ENCODE results near the gene PCNX2. TPM values are rescaled to one million over a fixed set of nuclear protein-coding genes. Genes with fewer than 3 reads are reported as not detected.

Gene PCNX2
- total and polyA plus RNA-seq, 2 donors (not counting 1 experiment from before 2014, with no cell fraction given) = 13.0 to 37.8 TPM

- no peak for DNase-seq (ENCODE audit: low read depth in 2 of 2)
- H3K4me3 ChIP-seq (replicated peaks in 1 of 4; ENCODE audit: control extremely low read depth in 1 of 4, insufficient read depth in 1 of 4, low read depth in 3 of 4, low read length in 4 of 4) = no peak overlapping the region
- TF ChIP-seq EZH2 (IDR thresholded peaks at IDR 0.05; ENCODE audit: low read length, missing control alignments) (no peak), CTCF (conservative IDR thresholded peaks at IDR 0.05 in 1 of 2, IDR thresholded peaks at IDR 0.05 in 1 of 2; ENCODE audit: low read depth in 1 of 2, low read length in 2 of 2) (no peak)
Measured at GRCh38 chr1:233157245-233157644, 138.3 kb downstream of the PCNX2 start.

DNA sequence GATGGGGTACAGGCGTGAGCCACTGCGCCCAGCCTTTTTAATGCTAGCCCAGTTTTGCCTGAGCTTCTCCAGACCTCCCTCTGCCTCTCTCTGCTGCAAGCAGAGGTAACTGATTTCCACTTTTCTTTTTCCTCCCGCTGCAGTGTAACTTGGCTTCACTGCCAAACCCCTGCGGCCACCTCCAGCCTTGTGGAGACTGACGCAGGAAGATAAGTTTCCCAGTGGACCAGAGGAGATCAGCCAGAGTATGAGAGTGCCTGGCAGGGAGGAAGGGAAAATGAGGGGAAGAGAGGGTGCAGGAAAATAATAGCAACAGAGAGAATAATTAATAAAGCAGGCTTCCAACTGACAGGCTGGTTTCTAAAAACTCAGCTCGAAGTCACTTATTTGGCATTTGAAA is 143.7 kb downstream of the PCNX2 start:
- peak in 1 of 2 donors; percentile 19 for DNase-seq (ENCODE audit: low read depth in 2 of 2)
- no peaks in the 10 kb centered on the region for H3K27me3 ChIP-seq (ENCODE audit: control insufficient read depth, insufficient read depth, low read length)

More at GRCh38 chr1:233157245-233157644, 138.3 kb downstream of the PCNX2 start:
- no peak overlapping the region for H3K27ac ChIP-seq (ENCODE audit: insufficient read depth, low read length)
- no peaks in the 10 kb centered on the region for H3K9me3 ChIP-seq (ENCODE audit: control insufficient read depth, insufficient read depth, low read depth, low read length)
- H4K20me1 ChIP-seq (ENCODE audit: control insufficient read depth, extremely low read depth, insufficient read depth, low read length) = no peaks in the 10 kb centered on the region
- H3K27me3 ChIP-seq (ENCODE audit: control insufficient read depth, insufficient read depth, low read length) = no peaks in the 10 kb centered on the region
- no peaks in the 10 kb centered on the region for H3K4me1 ChIP-seq (ENCODE audit: control insufficient read depth, extremely low read depth, insufficient read depth, low read length)
- H3K36me3 ChIP-seq (ENCODE audit: control insufficient read depth, insufficient read depth, low read length) = no peaks in the 10 kb centered on the region
- H3K79me2 ChIP-seq (ENCODE audit: control insufficient read depth, insufficient read depth, low read length) = no peaks in the 10 kb centered on the region
- H2AFZ ChIP-seq (ENCODE audit: low read length) = no peak overlapping the region
- no peak overlapping the region for H3K9ac ChIP-seq (ENCODE audit: insufficient read depth, low read length)
- H3K4me2 ChIP-seq (ENCODE audit: extremely low read depth, insufficient read depth, low read length) = no peak overlapping the region

DNA sequence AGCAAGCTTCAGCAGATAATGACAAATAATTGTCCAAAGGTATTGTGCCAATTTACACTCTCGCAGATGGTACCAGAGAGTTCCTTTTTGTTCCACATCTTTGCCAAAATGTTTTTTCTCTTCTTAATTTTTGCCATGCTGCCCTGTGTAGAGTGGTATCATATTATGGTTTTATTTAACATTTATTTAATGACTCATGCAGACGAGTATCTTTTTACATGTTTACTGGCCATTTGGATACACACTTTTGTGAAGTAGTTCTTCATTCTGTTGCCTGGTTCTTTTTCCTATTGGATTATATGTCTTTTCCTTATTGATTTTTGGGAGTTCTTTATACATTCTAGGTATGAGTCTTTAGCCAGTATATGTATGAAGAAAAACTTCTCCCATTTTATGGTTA is 151.1 kb downstream of the PCNX2 start:
- H3K9me3 ChIP-seq (ENCODE audit: control insufficient read depth, insufficient read depth, low read depth, low read length) = no peaks in the 10 kb centered on the region
- H3K4me2 ChIP-seq (ENCODE audit: extremely low read depth, insufficient read depth, low read length) = no peak overlapping the region
- TF ChIP-seq EZH2 (IDR thresholded peaks at IDR 0.05; ENCODE audit: low read length, missing control alignments) (no peak), CTCF (conservative IDR thresholded peaks at IDR 0.05 in 1 of 2, IDR thresholded peaks at IDR 0.05 in 1 of 2; ENCODE audit: low read depth in 1 of 2, low read length in 2 of 2) (no peak)

More for the DNA sequence above, 143.7 kb downstream of the PCNX2 start:
- Histone ChIP-seq H3K27ac (ENCODE audit: insufficient read depth, low read length) (no peak overlapping the region), H3K9me3 (ENCODE audit: control insufficient read depth, insufficient read depth, low read depth, low read length) (no peaks in the 10 kb centered on the region), H3K4me2 (ENCODE audit: extremely low read depth, insufficient read depth, low read length) (no peak overlapping the region), H3K79me2 (ENCODE audit: control insufficient read depth, insufficient read depth, low read length) (no peaks in the 10 kb centered on the region), H3K36me3 (ENCODE audit: control insufficient read depth, insufficient read depth, low read length) (no peaks in the 10 kb centered on the region), H2AFZ (ENCODE audit: low read length) (no peak overlapping the region), H3K4me3 (replicated peaks in 1 of 4; ENCODE audit: control extremely low read depth in 1 of 4, insufficient read depth in 1 of 4, low read depth in 3 of 4, low read length in 4 of 4) (no peak overlapping the region), H3K4me1 (ENCODE audit: control insufficient read depth, extremely low read depth, insufficient read depth, low read length) (no peaks in the 10 kb centered on the region), H4K20me1 (ENCODE audit: control insufficient read depth, extremely low read depth, insufficient read depth, low read length) (no peaks in the 10 kb centered on the region), H3K9ac (ENCODE audit: insufficient read depth, low read length) (no peak overlapping the region)
- TF ChIP-seq CTCF (conservative IDR thresholded peaks at IDR 0.05 in 1 of 2, IDR thresholded peaks at IDR 0.05 in 1 of 2; ENCODE audit: low read depth in 1 of 2, low read length in 2 of 2) (no peak), EZH2 (IDR thresholded peaks at IDR 0.05; ENCODE audit: low read length, missing control alignments) (no peak)

More for the DNA sequence above, 151.1 kb downstream of the PCNX2 start:
- Histone ChIP-seq H3K9ac (ENCODE audit: insufficient read depth, low read length) (no peak overlapping the region), H3K4me3 (replicated peaks in 1 of 4; ENCODE audit: control extremely low read depth in 1 of 4, insufficient read depth in 1 of 4, low read depth in 3 of 4, low read length in 4 of 4) (no peak overlapping the region), H3K27ac (ENCODE audit: insufficient read depth, low read length) (no peak overlapping the region), H3K4me1 (ENCODE audit: control insufficient read depth, extremely low read depth, insufficient read depth, low read length) (no peaks in the 10 kb centered on the region), H2AFZ (ENCODE audit: low read length) (no peak overlapping the region), H3K79me2 (ENCODE audit: control insufficient read depth, insufficient read depth, low read length) (no peaks in the 10 kb centered on the region), H3K27me3 (ENCODE audit: control insufficient read depth, insufficient read depth, low read length) (no peaks in the 10 kb centered on the region), H4K20me1 (ENCODE audit: control insufficient read depth, extremely low read depth, insufficient read depth, low read length) (no peaks in the 10 kb centered on the region), H3K36me3 (ENCODE audit: control insufficient read depth, insufficient read depth, low read length) (no peaks in the 10 kb centered on the region)
- peak in 1 of 2 donors; percentile 4 for DNase-seq (ENCODE audit: low read depth in 2 of 2)
